NCI-H460 (cell line): ENCODE results near the gene SPCS1. TPM values are rescaled to one million over a fixed set of nuclear protein-coding genes. Genes with fewer than 3 reads are reported as not detected.
A peak's percentile ranks its signal among the peaks of the same experiment; 100 is the strongest.
"Not testable (repeated sequence)": the region's sequence is repeated elsewhere in the genome, so short reads cannot be mapped to it uniquely, and the experiment has no call there.

Source experiments
- DNase-seq: peaks from one replicate; pipeline ENCODE4 v3.0.0-alpha.2; 2016; ENCODE audit warnings: low read depth; ENCODE audit errors: extremely low read depth
- small RNA-seq, 2 experiments: library from RNA; depleted of rRNA; stranded (forward); fragments of <200 nt; gene quantifications; one replicate each; pipeline ENCODE3, GENCODE V24; 2014
- total RNA-seq: library from RNA; depleted of rRNA; stranded (reverse); fragments of >200 nt; shearing (Covaris generic); gene quantifications from 2 replicates; pipeline ENCODE4 v1.2.3, GENCODE V29; 2014; rRNA removed

SPCS1 gene
- total RNA-seq, 1 experiment from 2014 or later: 172 TPM

DNA sequence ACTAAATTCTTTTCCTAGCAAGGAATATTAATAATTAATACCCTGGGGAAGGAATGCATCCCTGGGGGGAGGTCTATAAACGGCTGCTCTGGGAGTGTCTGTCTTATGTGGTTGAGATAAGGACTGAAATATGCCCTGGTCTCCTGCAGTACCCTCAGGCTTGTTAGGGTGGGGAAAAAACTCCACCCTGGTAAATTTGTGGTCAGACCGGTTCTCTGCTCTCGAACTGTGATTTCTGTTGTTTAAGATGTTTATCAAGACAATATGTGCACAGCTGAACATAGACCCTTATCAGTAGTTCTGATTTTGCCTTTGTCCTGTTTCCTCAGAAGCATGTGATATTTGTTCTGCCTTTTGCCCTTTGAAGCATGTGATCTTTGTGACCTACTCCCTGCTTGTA is 22.8 kb downstream of the SPCS1 start:
- DNase-seq: not testable (repeated sequence)

DNA sequence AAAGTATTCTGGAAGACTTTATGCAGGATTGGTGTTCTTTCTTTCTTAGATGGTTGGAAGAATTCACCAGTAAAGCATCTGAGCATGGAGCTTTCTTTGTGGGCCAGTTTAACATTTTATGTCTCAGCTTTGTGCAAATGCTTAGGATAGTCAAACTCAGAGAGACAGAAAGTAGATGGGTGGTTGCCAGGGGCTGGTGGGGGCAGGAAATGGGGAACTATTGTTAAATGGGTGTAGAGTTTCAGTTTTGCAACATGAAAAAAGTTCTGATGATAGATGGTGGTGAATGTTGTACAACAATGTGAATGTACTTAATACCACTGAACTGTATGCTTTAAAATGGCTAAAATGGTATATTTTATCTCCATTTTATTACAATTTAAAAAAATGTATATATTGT is 24.8 kb downstream of the SPCS1 start:
- no peak for DNase-seq

DNA sequence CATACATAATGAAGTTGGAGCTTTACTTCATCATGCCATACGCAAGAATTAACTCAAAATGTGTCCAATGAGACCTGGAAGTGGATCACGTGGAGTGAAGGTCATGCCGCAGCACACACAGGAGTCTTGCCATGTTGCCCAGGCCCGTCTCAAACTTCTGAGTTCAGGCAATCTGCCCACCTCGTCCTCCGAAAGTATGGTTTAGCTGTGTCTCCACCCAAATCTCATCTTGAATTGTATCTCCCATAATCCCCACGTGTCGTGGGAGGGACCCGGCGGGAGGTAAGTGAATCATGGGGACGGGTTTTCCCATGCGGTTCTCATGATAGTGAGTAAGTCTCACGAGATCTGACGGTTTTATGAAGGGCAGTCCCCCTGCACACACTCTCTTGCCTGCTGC is 25.7 kb downstream of the SPCS1 start:
- DNase-seq: no peak

DNA sequence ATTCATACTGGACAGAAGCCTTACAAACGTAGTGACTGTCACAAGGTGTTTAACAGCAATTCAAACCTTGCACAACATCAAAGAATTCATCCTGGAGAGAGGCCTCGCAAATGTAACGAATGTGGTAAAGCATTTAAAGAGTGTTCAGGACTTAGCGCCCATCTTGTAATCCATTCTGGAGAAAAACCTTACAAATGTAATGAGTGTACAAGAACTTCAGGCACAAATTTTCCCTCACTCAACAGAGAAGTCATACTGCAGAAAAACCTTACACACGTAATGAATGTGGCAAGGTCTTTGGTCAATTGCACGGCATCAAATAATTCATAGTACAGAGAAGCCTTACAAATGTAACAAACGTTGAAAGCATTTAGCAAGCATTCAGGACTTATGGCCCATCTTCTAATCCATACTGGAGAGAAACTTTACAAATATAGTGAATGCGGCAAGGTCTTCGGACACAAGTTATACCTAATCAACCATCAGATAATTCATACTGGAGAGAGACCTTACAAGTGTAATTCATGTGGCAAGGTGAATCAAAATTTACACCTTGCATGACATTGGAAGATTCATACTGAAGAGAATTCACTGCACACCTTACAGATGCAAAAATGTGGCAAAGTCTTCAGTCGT is 27.5 kb downstream of the SPCS1 start:
- DNase-seq: no peak

DNA sequence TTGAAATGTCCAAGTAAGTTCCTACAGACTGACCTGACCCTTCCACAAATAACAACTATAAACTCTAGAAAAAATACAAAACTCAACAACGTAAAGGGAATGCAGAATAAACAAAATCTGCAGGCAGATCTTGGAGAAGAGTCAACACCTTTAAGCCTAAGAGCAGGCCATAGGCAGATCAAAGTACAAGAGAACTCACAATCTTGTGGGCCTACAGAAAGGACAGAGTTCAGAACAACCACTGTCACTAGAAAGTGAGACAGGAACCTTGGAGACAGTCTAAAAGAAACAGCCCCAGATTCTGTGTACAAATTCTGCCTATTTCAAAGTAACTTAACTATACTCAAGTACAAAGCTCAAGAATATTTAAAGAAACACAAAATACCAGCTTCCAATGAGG is 33.8 kb downstream of the SPCS1 start:
- DNase-seq: no peak

DNA sequence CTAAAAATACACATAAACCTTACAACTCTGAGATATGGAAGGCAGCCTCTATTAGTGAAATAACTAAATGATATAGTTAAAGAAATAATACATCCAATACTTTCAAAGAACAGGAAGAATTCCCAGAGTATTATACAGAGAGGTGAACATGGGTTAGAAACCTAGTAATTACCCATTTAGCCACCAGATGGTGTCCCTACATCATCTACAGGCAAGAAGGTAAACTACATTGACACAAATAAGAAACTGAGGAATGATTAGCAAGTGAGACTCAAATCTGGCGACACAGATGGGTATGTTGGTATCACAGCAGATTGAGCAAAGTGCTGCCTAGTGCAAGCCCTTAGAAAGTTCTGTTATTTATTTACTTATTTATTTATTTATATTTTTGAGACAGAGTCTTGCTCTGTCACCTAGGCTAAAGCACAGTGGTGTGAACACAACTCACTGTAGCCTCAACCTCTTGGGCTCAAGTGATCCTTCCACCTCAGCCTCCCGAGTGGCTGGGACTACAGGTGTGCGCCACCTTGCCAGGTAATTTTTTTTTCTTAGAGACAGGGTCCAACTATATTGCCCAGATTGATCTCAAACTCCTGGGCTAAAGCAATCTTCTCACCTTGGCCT is 36.6 kb downstream of the SPCS1 start:
- peak; percentile 18 for DNase-seq

DNA sequence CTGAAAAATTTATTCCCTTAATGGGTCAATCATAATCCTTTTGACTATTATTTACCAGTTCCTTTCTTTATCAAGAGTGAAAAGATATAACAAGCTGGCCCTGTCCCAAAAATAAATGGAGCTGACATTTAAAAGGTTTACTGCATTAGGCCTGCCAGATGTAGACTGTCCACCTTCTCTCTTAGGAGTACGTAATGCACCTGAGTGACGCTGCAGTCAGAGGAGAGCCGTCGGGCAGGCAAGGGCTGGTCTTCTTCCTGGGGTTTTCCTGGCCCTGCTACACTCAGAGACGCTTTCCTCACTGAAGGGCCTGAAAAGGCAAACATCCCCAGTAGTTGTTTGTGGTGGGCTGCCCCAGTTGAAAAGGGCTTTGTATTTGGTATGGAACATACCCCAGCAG is 37.2 kb downstream of the SPCS1 start:
- DNase-seq: no peak

DNA sequence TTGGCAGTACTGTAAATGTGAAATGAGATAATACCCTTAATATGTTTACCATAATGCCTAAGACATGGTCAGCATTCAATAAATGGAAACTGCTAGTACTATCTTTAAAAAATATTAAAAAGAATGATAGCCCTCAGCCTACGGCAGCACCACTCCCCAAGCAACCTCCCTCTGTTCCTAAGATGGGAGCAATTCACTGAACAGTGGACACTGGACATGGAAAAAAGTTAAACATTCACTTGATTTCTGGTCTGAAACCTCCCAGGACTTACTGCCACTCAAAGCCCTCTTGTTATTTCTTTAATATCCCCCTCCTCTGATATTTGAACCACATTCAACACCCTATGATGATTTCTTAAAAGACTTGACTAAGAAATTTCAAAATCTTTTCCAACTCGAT is 37.8 kb downstream of the SPCS1 start:
- DNase-seq: no peak

DNA sequence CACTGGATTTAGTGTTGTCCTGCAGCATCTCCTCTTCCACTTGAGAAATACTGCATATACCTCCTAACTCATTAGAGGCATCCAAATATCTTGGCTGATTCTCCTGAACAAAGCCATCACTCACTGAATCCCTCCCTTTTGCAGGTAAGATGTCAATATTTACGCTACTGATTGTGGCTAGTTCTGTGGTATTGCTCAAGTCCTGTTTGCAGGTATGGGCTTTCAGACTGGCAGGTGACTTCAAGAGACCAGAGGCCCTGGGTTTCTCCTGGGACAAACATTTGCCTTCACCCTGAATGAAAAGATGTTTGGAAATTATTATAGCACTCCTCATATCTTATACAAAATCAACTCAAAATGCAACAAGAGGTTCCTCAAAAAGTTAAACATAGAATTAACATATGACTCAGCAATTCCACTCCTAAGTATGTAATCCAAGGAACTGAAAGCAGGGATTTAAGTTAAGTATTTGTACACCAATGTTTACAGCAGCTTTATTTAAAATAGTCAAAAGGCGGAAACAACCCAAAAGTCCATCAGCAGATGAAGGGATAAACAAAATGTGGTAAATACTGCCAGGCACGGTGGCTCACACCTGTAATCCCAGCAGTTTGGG is 46.2 kb downstream of the SPCS1 start:
- DNase-seq: no peak

DNA sequence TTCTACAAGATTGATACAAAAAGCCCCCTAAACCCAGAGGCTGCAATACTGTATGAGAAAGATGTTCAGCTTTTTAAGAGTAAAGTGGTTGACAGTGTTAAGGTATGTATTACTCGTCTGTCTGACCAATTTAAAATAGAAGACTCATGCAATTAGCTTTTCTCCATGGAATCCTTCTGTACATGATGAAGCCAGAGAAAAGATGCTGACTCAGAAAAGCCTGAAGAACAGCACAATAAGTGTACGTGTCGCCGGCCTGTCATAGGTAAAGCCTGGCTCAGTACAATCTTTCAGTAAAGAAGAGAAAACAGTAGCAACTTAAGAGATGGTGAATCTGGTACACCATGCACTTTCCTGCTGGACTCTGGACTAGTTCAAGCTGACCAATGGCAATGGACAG is 48.5 kb downstream of the SPCS1 start:
- no peak for DNase-seq

DNA sequence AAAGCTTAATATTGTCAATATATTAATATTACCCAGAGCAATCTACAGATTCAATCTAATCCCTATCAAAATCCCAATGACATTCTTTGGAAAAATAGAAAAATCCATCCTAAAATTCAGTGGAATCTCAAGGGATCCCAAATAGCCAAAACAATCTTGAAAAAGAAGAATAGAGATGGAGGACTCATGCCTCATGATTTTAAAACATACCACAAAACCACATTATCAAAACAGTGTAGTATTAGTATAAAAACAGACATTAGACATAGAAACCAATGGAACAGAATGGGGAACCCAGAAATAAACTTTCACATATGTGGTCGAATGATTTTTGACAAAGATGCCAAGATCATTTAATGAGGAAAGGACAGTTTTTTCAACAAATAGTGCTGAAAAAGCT is 50.2 kb downstream of the SPCS1 start:
- no peak for DNase-seq

Small RNA genes within 50 kb of the gene (small RNA-seq; reads per million reads assigned to genes)
- gene AC006254.2 (0 reads per million in 2 experiments), gene RF00569 (1,234 to 5,632 reads per million in 2 experiments), gene RF01183 (0 reads per million in 2 experiments), gene SNORD19 (0.35 to 0.41 reads per million in 2 experiments), gene SNORD19B (0 reads per million in 2 experiments), gene SNORD69 (188 to 2,658 reads per million in 2 experiments)

Other genes with a start within 250 kb of the SPCS1 start
- not detected in 2 replicates for gene STAB1, start 210.8 kb upstream of the SPCS1 start, total RNA-seq
- 25.0 and 25.6 TPM in 2 replicates for gene NT5DC2, start 172.2 kb upstream of the SPCS1 start, total RNA-seq
- gene UQCC5, start 169.5 kb upstream of the SPCS1 start, total RNA-seq: 5.4 and 18.0 TPM in 2 replicates
- gene PBRM1, start 20.2 kb upstream of the SPCS1 start, total RNA-seq: 32.1 and 38.2 TPM in 2 replicates
- 173 and 174 TPM in 2 replicates for gene GNL3, start 20.1 kb upstream of the SPCS1 start, total RNA-seq
- gene GLT8D1, start 315 bp upstream of the SPCS1 start, total RNA-seq: 53.5 and 58.6 TPM in 2 replicates
- 24.2 and 26.7 TPM in 2 replicates for gene NEK4, start 64.8 kb downstream of the SPCS1 start, total RNA-seq
- not detected in 2 replicates for gene ITIH1, start 71.5 kb downstream of the SPCS1 start, total RNA-seq
- gene ITIH3, start 88.7 kb downstream of the SPCS1 start, total RNA-seq: not detected in 2 replicates
- gene ITIH4, start 124.6 kb downstream of the SPCS1 start, total RNA-seq: 0.66 and 1.7 TPM in 2 replicates
- gene MUSTN1, start 128.9 kb downstream of the SPCS1 start, total RNA-seq: 0.67 and 1.9 TPM in 2 replicates
- gene STIMATE, start 191.4 kb downstream of the SPCS1 start, total RNA-seq: 4.3 and 5.6 TPM in 2 replicates